Measurements from ENCODE around the gene ANKRD40CL.

ANKRD40CL gene

DNA sequence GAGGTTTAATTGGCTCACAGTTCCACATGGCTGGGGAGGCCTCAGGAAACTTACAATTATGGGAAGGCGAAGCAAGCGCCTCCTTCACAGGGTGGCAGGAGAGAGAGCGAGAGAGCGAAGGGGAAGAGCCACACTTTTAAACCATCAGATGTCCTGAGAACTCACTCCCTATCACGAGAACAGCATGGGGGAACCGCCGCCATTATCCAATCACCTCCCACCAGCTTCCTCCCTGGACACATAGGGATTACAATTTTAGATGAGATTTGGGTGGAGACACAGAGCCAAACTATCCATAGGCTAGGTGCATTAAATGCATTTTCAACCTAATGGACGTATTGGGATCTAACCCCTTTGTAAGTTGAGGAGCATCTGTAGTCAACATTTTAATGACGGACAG, 54.7 kb downstream of the ANKRD40CL start:
- no peak for DNase-seq (ENCODE audit: low spot score)
